Suprapubic skin (tissue), 4 donors: ENCODE measurements around the gene LRPPRC.

Experiments used
- POLR2A ChIP-seq, 2 donors: fragments of 450-650 bp; IDR thresholded peaks; one replicate each; pipeline ENCODE4 v1.6.1; 2017; ENCODE audit warnings: antibody characterized with exemption in 2 of 2, mild to moderate bottlenecking in 2 of 2, moderate library complexity in 2 of 2
- POLR2AphosphoS5 ChIP-seq, 3 donors: sonication (generic); formaldehyde crosslinking; IDR thresholded peaks; one replicate each; pipeline ENCODE4 v1.6.1; 2017; ENCODE audit warnings: antibody characterized with exemption in 3 of 3
- TF ChIP-seq, protein P1 (sequence below), 2 donors: fragments of 200-600 bp in 1 of 2; fragments of 450-650 bp in 1 of 2; sonication (generic) in 1 of 2; IDR thresholded peaks; one replicate each; pipeline ENCODE4 v1.5.1; 2016 to 2019; ENCODE audit warnings: antibody characterized with exemption in 2 of 2, mild to moderate bottlenecking in 1 of 2, moderate library complexity in 1 of 2

DNA sequence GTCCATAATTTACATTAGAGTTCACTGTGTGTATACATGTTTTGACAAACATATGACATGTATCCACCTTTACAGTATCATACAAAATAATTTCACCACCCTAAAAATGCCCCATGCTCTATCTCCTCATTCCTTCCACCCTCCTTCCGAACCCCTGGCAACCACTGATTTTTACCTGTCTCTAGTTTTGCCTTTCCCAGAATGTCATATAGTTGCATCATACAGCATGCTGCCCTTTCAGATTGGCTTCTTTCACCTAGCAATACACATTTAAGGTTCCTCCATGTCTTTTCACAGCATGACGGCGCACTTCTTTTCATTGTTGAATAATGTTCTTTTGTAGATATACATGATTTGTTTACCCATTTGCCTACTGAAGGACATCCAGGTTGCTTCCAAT lies 10.4 kb downstream of the LRPPRC start:
- TF ChIP-seq POLR2A (IDR thresholded peaks at IDR 0.05) (no peak), POLR2AphosphoS5 (IDR thresholded peaks at IDR 0.05) (no peak)
- TF ChIP-seq, protein P1, sequence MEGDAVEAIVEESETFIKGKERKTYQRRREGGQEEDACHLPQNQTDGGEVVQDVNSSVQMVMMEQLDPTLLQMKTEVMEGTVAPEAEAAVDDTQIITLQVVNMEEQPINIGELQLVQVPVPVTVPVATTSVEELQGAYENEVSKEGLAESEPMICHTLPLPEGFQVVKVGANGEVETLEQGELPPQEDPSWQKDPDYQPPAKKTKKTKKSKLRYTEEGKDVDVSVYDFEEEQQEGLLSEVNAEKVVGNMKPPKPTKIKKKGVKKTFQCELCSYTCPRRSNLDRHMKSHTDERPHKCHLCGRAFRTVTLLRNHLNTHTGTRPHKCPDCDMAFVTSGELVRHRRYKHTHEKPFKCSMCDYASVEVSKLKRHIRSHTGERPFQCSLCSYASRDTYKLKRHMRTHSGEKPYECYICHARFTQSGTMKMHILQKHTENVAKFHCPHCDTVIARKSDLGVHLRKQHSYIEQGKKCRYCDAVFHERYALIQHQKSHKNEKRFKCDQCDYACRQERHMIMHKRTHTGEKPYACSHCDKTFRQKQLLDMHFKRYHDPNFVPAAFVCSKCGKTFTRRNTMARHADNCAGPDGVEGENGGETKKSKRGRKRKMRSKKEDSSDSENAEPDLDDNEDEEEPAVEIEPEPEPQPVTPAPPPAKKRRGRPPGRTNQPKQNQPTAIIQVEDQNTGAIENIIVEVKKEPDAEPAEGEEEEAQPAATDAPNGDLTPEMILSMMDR (IDR thresholded peaks at IDR 0.05): no peak
